HG03342 (cell line): ENCODE data around the gene RHOBTB3.
"Not testable (repeated sequence)": the region's sequence is repeated elsewhere in the genome, so short reads cannot be mapped to it uniquely, and the experiment has no call there.

Experiments used
- ATAC-seq: cut with Tn5 transposase; IDR thresholded peaks from one replicate; pipeline ENCODE4 v1.9.1; 2021; ENCODE audit warnings: mild to moderate bottlenecking, moderate library complexity; ENCODE audit not compliant: unreplicated experiment

RHOBTB3 gene

DNA sequence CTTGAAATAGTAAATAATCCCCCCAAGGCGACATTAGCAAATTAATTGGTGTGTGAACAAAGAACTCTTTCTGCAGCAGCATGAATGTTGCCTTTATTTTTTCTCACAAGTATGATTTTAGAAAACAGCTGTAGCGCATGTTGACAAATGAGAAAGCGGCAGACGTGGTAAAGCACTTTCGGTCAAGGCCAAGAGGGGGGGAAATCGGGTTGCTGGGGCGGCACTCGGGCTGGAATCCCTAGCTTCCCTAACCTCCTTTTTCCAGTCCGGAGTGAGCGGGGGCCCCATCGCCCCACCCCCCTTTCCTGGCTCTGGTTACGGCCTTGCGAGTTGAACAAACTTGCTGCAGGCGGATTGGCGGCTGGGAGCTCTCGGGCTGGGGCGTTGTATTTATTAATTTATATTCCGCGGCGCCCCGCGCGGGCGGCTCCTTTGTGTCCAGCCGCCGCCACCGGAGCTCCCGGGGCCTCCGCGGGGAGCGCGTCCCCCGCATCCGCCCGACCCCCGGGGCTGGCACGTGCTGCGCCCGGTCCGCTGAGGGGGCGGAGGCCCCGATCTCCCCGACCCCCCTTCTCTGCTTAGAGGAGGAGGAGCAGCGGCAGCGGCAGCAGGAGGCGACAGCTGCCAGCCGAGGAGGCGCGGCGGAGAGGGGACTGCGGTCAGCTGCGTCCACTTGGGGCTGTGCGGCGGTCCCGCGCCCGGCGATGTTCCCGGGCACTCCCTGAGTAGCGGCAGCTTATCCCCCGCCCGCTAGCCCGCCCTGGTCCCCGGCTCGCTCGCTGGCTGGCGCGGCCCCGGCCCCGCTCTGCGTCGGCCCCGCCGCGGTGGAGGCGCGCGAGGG is at the start of gene RHOBTB3:
Gene RHOBTB3 (plus strand): TSS at position 607 of the 841 bp plus-strand sequence. CDS start 347 bp downstream, outside the sequence.
- ATAC-seq = peak; percentile 42

- ATAC-seq = no peak
Observed at GRCh38 chr5:95682891-95683290, 48.2 kb upstream of the RHOBTB3 start, which contains the start of gene SPATA9. SPATA9 (minus strand) TSS chr5:95682991; CDS start chr5:95682854, 137 bp downstream.

GRCh38 chr5:95684361-95684760 is 46.8 kb upstream of the RHOBTB3 start:
- ATAC-seq = no peak

GRCh38 chr5:95686651-95687050 is 44.5 kb upstream of the RHOBTB3 start:
- no peak for ATAC-seq

GRCh38 chr5:95689680-95690079 is 41.5 kb upstream of the RHOBTB3 start:
- no peak for ATAC-seq

GRCh38 chr5:95690333-95690732 is 40.8 kb upstream of the RHOBTB3 start:
- ATAC-seq = no peak

DNA sequence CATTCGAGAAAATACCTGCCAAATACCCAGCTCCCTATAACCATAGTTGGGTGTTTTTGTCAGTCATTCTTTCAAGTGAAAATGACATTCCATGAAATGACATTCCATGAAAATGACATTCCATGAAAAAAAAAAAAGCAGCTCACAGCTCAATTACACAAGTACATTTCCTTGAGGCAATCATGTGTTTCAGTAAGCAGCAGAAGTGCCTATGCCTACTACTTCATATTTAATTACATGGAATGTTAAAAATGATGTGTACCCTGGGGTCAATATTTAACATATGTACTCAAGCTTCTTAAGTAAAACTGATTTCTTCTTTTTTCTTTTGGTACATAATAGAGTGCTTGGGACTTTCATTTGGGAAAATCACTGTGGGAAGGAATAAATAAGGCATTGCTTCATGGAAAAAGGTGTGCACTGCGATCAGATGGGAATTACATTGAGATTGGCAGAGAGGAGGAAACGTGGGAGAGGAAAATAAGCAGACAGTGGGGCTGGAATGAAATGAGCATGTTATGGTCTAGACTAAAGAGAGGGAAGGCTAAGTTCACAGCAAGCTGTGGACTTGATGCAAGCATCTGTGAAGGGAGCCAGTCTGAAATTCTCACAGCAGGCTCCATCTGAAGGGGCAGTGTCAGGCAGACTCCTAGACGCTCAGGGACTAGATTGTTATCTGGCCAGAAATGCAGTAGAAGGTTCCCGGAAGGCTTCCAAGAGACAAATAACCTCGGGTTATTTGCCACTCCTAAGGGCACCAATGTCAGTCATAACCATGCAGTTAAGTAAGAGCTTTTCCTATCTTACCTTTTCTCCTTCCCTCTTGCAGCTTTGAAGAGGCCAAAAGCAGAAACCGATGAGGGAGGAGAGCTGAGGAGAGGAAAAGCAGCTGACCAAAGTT is 33.1 kb upstream of the RHOBTB3 start:
- ATAC-seq = no peak

- no peak for ATAC-seq
Observed at GRCh38 chr5:95699337-95699736, 31.8 kb upstream of the RHOBTB3 start.

DNA sequence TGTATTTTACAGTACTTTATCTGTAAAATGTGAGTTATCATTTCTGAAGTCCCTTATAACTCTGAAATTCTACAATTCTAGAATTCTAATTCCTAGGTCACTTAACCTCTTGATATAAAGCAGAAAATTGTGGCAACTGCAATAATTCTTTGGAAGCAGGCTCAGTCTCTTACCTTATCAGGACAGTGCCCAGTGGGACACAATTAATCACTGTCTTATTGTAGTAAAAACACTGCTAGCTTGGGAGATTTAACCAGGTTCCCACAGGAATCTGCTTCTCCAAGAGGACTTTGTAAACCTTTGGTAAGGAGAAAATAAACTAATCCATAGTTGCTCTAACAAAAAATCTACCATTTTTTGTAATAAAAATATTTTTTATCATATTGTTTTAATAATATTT is 30.1 kb upstream of the RHOBTB3 start:
- no peak for ATAC-seq

- ATAC-seq = no peak
Observed at GRCh38 chr5:95704150-95704549, 27.0 kb upstream of the RHOBTB3 start.

DNA sequence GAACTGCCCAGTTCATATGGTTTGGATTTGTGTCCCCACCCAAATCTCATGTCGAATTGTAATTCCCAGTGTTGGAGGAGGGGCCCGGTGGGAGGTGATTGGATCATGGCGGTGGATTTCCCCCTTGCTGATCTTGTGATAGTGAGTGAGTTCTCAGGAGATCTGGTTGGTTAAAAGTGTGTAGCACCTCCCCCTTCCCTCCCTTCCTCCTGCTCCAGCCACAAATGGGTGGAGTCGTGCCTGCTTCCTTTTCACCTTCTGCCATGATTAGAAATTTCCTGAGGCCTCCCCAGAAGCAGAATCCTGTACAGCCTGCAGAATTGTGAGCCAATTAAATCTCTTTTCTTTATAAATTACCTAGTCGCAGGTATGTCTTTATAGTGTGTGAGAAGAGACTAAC is 24.9 kb upstream of the RHOBTB3 start:
- ATAC-seq = not testable (repeated sequence)

- no peak for ATAC-seq
Observed at GRCh38 chr5:95707055-95707454, 24.1 kb upstream of the RHOBTB3 start.

DNA sequence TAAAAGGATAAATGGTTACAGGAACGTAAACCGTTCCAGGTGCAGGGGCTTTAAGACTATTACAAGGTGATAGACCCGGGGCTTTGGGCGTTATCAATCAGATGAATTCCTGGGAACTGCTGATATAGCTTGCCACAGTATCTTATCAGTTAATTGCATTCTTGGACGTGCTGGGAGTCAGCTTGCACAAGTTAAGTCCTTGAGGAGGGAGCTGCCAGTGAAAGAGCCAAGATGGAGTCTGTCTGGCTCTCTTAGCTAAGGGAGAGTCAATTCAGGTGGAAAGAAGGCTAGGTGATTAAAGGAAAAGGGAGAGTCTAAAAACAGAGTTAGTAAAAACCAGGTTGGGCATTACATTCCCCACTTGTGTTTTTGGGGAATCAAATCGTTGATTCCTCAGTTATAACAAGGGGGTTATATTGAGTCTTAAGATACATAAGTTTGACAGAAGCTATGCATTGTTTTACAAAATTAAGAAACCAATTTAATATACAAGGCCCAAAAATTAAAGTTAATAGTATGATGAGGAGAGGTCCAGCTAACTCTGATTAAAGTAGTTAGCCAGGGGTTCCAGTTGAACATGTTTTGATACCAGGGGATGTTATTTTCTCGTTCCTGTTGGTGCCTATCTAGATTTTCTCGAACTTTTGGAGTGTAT is 23.5 kb upstream of the RHOBTB3 start:
- ATAC-seq = not testable (repeated sequence)

DNA sequence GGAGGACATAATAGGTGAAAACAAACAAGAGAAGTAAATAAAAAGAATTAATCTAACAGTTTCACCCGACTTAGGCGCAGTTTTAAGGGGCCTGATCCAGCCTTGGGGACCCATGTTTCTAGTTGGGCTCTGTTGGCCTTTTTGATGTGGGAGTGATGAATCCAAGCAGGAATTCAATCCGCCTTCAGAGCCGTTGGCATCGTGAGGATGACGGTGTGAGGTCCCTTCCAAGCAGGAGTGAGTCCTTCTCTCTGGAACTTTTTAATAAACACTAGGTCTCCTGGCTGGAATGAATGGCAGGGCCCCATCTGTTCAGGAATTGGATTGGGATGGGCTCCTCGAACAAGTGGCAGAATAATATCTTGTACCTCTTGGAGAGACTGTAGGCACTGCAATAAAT is 22.3 kb upstream of the RHOBTB3 start:
- no peak for ATAC-seq

DNA sequence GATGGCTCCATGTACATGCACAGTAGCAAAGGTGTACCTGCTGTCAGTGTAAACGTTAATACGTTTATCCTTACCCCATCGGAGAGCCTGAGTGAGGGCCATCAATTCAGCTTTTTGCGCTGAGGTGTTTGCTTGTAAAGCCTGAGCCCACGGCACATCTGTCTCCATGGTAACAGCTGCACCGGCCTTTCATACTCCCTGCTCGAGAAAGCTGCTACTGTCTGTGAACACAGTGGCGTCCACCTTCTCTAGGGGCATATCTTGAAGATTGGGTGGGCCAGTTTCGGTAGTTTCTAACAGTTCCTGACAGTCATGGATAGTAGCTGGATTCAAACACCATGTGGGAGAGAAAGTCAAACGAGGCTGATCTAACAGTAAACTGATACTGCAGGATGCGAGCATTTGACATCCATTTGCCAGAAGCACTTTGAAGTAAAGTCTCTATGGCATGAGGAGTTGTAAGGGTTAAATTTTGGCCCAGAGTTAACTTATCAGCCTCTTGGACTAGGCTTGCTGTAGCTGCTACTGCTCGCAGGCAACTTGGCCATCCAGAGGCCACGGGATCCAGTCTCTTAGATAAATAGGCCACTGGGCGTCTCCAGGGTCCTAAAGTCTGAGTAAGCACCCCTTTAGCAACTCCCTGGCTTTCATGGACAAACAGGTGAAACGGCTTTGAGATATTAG is 21.0 kb upstream of the RHOBTB3 start:
- ATAC-seq = no peak

DNA sequence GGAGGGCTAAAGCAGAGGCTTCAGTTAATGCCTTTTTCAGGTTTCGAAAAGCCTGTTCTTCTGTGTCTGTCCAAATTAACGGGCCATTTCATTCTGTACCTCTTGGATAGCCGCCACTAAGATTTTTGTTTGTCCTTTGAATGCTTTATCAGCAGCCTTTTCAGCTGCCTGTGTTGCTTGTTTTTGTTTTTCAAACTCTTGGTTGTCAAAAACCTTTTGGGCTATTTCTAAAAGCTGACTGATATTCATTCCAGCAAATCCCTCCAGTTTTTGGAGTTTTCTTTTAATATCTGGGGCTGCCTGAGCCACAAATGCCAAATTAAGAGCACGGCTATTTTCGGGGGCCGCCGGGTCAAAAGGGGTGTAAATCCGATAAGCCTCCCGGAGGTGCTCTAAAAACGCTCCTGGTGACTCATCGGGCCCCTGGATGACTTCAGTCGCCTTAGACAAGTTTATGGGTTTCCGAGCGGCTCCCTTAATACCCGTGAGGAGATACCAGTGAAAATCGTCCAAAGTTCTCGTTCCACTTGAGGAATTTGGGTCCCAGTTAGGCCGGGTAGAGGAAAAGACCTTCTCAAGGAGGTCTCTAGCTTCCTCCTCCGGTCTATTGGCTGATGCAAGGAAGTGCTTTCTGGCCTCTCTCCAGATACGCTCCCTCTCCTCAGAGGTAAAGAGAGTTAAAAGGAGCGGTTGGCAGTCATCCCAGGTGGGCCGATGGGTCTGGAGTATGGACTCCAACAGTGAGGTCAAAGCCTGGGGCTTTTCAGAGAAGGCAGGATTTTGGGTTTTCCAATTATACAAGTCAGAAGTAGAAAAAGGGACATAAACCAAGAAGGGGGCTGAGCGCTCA is 20.3 kb upstream of the RHOBTB3 start:
- not testable (repeated sequence) for ATAC-seq

DNA sequence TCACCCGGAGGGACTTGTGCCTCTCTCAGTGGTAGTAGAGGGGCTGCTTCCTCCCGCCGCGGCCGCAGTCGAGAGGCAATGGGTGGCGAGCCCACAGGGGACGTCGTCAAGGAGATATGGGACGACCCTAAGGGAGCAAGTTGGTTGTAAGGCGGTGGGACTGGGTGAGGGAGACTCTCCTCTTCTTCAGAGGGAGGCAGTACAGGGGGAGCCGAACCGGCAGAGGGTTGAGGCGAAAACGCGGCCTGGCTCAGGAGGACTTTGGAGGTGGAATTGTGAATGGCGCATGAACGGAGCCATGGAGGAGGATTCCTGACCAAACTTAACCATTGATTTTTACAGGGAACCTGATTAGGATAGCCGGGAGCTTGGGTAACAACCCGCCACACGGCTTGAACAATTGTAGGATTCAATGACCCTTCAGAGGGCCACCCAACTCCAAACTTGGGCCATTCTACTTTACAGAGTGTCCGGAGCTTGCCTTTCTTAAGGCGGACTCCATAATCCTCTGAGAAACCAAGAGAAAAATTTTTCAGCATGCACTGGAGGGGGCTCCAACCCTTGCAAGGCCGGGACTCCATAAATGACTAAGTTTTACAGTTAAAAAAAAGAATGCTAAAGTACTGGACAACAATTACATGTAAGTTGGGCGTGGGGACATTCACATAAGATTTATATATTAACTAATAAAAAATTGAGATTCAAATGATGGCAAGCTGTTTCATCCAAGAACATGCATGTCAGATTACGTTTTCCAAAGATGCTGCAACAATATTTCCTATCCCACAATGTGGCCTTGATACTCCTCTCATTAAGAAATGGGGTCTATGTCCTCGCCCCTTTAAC is 19.4 kb upstream of the RHOBTB3 start:
- ATAC-seq = no peak

DNA sequence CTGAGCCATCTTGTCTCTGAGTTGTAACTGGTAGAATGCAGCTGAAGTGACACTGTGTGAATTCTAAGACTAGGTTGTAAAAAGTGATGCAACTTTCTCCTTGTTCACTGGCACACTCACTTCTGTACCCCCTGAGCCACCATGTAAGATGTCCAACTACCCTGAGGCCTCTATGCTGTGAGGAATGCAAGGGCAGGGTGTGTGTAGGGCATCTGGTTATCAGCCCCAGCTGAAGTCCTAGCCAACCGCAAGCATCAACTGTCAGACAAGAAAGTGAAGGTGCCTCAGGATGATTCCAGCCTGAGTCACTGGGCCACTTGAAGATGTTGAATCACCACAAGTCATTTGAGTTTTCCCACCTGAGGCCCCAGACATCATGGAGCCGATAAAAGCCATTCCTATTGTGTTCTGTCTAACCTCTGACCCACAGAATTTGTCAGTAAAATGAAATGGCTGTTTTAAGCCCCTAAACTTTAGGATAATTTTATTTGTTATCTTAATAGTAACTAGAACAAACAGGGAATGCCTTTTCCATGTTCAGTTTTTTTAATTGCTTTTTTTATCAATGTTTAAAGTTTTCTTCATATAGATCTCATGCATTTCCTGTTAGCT is 18.7 kb upstream of the RHOBTB3 start:
- no peak for ATAC-seq
